ENCODE results near the gene EPHA6.

The EPHA6 gene

GRCh38 chr3:97764407-97765238, 950.2 kb downstream of the EPHA6 start, which contains the start of gene ARL6:
TSS of gene ARL6 (plus strand) at chr3:97764758. CDS start at chr3:97768108, 3,350 bp downstream.
- Histone ChIP-seq H3K27me3 (ENCODE audit: insufficient read depth, low read length) (no peaks in the 10 kb centered on the region), H3K79me2 (ENCODE audit: control insufficient read depth, insufficient read depth, low read length, unreplicated experiment) (no peaks in the 10 kb centered on the region), H3K4me1 (ENCODE audit: control insufficient read depth, insufficient read depth, low read length, unreplicated experiment) (peaks cover 8% of the 10 kb centered on the region), H3K36me3 (ENCODE audit: insufficient read depth, low read length) (peaks cover 1% of the 10 kb centered on the region; the same call in 1 of the 2 replicates), H3K4me3 (ENCODE audit: low read depth, low read length) (peak within 1 kb of the TSS; percentile 95), H3K27ac (ENCODE audit: low read depth, low read length) (peak within 1 kb of the TSS; percentile 56), H2AFZ (ENCODE audit: low read length, unreplicated experiment) (peak within 1 kb of the TSS; percentile 94)

GRCh38 chr3:97765336-97765735, 950.9 kb downstream of the EPHA6 start:
- no peak overlapping the region for H3K27ac ChIP-seq (ENCODE audit: low read depth, low read length)
- H3K27me3 ChIP-seq (ENCODE audit: insufficient read depth, low read length), result no peaks in the 10 kb centered on the region
- peak overlapping the region; percentile 61 for H2AFZ ChIP-seq (ENCODE audit: low read length, unreplicated experiment)
- H3K79me2 ChIP-seq (ENCODE audit: control insufficient read depth, insufficient read depth, low read length, unreplicated experiment), result no peaks in the 10 kb centered on the region
- peaks cover 8% of the 10 kb centered on the region for H3K4me1 ChIP-seq (ENCODE audit: control insufficient read depth, insufficient read depth, low read length, unreplicated experiment)
- H3K36me3 ChIP-seq (ENCODE audit: insufficient read depth, low read length), result peaks cover 8% of the 10 kb centered on the region
- peak overlapping the region; percentile 95 for H3K4me3 ChIP-seq (ENCODE audit: low read depth, low read length)

- H3K27ac ChIP-seq (ENCODE audit: low read depth, low read length), result no peak overlapping the region
- peaks cover 10% of the 10 kb centered on the region for H3K36me3 ChIP-seq (ENCODE audit: insufficient read depth, low read length)
- no peaks in the 10 kb centered on the region for H3K79me2 ChIP-seq (ENCODE audit: control insufficient read depth, insufficient read depth, low read length, unreplicated experiment)
- no peak overlapping the region for H2AFZ ChIP-seq (ENCODE audit: low read length, unreplicated experiment)
- H3K27me3 ChIP-seq (ENCODE audit: insufficient read depth, low read length), result no peaks in the 10 kb centered on the region
- H3K4me3 ChIP-seq (ENCODE audit: low read depth, low read length), result no peak overlapping the region
- H3K4me1 ChIP-seq (ENCODE audit: control insufficient read depth, insufficient read depth, low read length, unreplicated experiment), result no peaks in the 10 kb centered on the region
These were observed 958.5 kb downstream of the EPHA6 start for GRCh38 chr3:97772926-97773325.

GRCh38 chr3:97778152-97778551, 963.8 kb downstream of the EPHA6 start:
- H3K4me3 ChIP-seq (ENCODE audit: low read depth, low read length), result no peak overlapping the region
- no peaks in the 10 kb centered on the region for H3K27me3 ChIP-seq (ENCODE audit: insufficient read depth, low read length)
- no peaks in the 10 kb centered on the region for H3K4me1 ChIP-seq (ENCODE audit: control insufficient read depth, insufficient read depth, low read length, unreplicated experiment)
- no peak overlapping the region for H3K27ac ChIP-seq (ENCODE audit: low read depth, low read length)
- no peak overlapping the region for H2AFZ ChIP-seq (ENCODE audit: low read length, unreplicated experiment)
- no peaks in the 10 kb centered on the region for H3K36me3 ChIP-seq (ENCODE audit: insufficient read depth, low read length)
- H3K79me2 ChIP-seq (ENCODE audit: control insufficient read depth, insufficient read depth, low read length, unreplicated experiment), result no peaks in the 10 kb centered on the region

- no peaks in the 10 kb centered on the region for H3K36me3 ChIP-seq (ENCODE audit: insufficient read depth, low read length)
- no peak overlapping the region for H2AFZ ChIP-seq (ENCODE audit: low read length, unreplicated experiment)
- no peaks in the 10 kb centered on the region for H3K79me2 ChIP-seq (ENCODE audit: control insufficient read depth, insufficient read depth, low read length, unreplicated experiment)
- no peaks in the 10 kb centered on the region for H3K4me1 ChIP-seq (ENCODE audit: control insufficient read depth, insufficient read depth, low read length, unreplicated experiment)
- no peak overlapping the region for H3K27ac ChIP-seq (ENCODE audit: low read depth, low read length)
- H3K4me3 ChIP-seq (ENCODE audit: low read depth, low read length), result no peak overlapping the region
- H3K27me3 ChIP-seq (ENCODE audit: insufficient read depth, low read length), result no peaks in the 10 kb centered on the region
These were observed 979.1 kb downstream of the EPHA6 start for GRCh38 chr3:97793420-97794019.

GRCh38 chr3:97795951-97796350, 981.6 kb downstream of the EPHA6 start:
- no peaks in the 10 kb centered on the region for H3K79me2 ChIP-seq (ENCODE audit: control insufficient read depth, insufficient read depth, low read length, unreplicated experiment)

More at GRCh38 chr3:97795951-97796350, 981.6 kb downstream of the EPHA6 start:
- no peak overlapping the region for H2AFZ ChIP-seq (ENCODE audit: low read length, unreplicated experiment)
- no peaks in the 10 kb centered on the region for H3K27me3 ChIP-seq (ENCODE audit: insufficient read depth, low read length)
- no peak overlapping the region for H3K4me3 ChIP-seq (ENCODE audit: low read depth, low read length)
- no peaks in the 10 kb centered on the region for H3K36me3 ChIP-seq (ENCODE audit: insufficient read depth, low read length)
- no peak overlapping the region for H3K27ac ChIP-seq (ENCODE audit: low read depth, low read length)
- H3K4me1 ChIP-seq (ENCODE audit: control insufficient read depth, insufficient read depth, low read length, unreplicated experiment), result no peaks in the 10 kb centered on the region

Data from ACC112 (cell line).